Adrenal gland (tissue), 5 donors: Measurements from ENCODE around the gene ERP29.
"Not testable (repeated sequence)": the region's sequence is repeated elsewhere in the genome, so short reads cannot be mapped to it uniquely, and the experiment has no call there.

Experiments
- CTCF ChIP-seq, 6 experiments: fragments of 450-650 bp in 4 of 6; fragments of 200-600 bp in 2 of 6; sonication (generic) in 1 of 6; IDR thresholded peaks; 1 replicate in 5 of 6; 2 replicates in 1 of 6; pipeline versions ENCODE4 v1.5.1 to v1.8.0; 2016 to 2021; ENCODE audit warnings: antibody characterized with exemption in 6 of 6, mild to moderate bottlenecking in 2 of 6, moderate library complexity in 1 of 6
- POLR2A ChIP-seq, 2 donors: fragments of 450-650 bp; IDR thresholded peaks; one replicate each; pipeline ENCODE4 v1.6.1; 2017; ENCODE audit warnings: antibody characterized with exemption in 2 of 2, mild to moderate bottlenecking in 2 of 2, moderate library complexity in 1 of 2
- donor health status: DM: no; HTN: no; CAD: no.

GRCh38 chr12:111999129-111999528 is 14.1 kb upstream of the ERP29 start:
- not testable (repeated sequence) for TF ChIP-seq CTCF, POLR2A (IDR thresholded peaks at IDR 0.05)
